Stimulated activated CD8-positive, alpha-beta memory T cell treated with anti-CD3 and anti-CD28 coated beads, Interleukin-15, amount 100 ng/mL, for 1 hour (primary cell): ENCODE data around the gene NR1H2.

Source experiments
- DNase-seq: peaks from one replicate; pipeline ENCODE4 v3.0.0-alpha.2; 2020; ENCODE audit warnings: low read depth

Gene NR1H2

DNA sequence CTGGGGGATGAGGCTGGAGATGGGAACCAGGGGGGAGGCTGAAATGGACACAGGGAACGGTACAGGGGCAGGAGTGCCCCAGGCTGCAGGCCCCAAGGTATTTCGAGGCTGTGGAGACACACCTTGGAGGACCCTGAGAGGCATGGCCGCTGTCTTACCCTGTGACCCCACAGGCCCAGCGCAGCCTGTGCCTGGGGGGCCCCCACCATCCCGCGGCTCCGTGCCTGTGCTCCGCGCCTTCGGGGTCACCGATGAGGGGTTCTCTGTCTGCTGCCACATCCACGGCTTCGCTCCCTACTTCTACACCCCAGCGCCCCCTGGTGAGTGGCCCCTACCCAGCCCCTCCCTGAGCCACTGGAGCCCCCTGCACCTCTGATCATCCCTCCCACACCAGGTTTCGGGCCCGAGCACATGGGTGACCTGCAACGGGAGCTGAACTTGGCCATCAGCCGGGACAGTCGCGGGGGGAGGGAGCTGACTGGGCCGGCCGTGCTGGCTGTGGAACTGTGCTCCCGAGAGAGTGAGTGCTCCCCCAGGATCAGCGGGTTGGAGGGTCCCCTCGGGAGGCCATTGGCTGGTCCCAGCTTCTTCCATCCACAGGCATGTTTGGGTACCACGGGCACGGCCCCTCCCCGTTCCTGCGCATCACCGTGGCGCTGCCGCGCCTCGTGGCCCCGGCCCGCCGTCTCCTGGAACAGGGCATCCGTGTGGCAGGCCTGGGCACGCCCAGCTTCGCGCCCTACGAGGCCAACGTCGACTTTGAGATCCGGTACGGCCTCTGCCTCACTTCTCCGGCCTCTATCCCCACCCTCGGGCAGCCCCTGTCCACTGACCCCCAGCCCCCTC, 25.6 kb downstream of the NR1H2 start:
- no peak for DNase-seq

GRCh38 chr19:50402544-50403301, 26.5 kb downstream of the NR1H2 start:
- no peak for DNase-seq

DNA sequence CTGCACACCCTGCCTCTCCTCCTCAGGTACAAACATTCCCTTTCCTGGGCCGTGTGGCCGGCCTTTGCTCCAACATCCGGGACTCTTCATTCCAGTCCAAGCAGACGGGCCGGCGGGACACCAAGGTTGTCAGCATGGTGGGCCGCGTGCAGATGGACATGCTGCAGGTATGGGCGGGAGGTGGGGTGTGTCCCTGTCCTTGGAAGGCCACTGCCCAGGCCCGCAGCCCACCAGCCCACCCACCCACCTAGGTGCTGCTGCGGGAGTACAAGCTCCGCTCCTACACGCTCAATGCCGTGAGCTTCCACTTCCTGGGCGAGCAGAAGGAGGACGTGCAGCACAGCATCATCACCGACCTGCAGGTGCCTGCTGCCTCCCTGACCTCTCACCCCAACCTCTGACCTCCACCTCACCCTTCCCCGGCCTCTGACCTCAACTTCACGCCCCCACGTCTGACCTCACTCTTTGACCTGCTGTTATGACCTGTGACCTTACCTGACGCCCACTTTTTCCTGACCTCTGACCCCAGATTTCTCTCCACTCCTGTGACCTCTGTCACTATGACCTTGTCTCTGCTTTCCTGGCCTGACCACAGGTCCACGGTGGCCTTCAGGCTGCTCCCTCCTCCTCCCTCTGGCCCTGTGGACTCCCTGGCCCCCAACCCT, 30.0 kb downstream of the NR1H2 start:
- DNase-seq: no peak

- no peak for DNase-seq
Measured at GRCh38 chr19:50406829-50407228, 30.6 kb downstream of the NR1H2 start.

GRCh38 chr19:50409347-50409746, 33.1 kb downstream of the NR1H2 start:
- DNase-seq: no peak

GRCh38 chr19:50410109-50410508, 33.9 kb downstream of the NR1H2 start:
- DNase-seq: no peak

- DNase-seq: no peak
Measured at GRCh38 chr19:50412419-50412818, 36.2 kb downstream of the NR1H2 start.

GRCh38 chr19:50413096-50413495, 36.8 kb downstream of the NR1H2 start:
- no peak for DNase-seq

DNA sequence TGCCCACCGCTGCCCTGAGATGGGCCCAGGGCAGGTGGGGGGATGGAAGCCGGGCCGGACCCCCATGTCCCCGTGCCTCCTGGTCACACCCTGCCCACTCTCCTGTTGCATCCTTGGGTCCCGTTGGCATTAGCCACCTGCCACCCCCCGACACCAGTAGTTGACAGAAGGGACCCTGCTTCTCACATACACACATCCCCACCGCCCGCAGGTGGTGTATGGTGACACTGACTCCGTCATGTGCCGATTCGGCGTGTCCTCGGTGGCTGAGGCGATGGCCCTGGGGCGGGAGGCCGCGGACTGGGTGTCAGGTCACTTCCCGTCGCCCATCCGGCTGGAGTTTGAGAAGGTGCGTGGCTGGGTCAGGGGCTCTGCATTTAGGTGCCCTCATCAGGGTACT, 37.3 kb downstream of the NR1H2 start:
- DNase-seq: no peak

DNA sequence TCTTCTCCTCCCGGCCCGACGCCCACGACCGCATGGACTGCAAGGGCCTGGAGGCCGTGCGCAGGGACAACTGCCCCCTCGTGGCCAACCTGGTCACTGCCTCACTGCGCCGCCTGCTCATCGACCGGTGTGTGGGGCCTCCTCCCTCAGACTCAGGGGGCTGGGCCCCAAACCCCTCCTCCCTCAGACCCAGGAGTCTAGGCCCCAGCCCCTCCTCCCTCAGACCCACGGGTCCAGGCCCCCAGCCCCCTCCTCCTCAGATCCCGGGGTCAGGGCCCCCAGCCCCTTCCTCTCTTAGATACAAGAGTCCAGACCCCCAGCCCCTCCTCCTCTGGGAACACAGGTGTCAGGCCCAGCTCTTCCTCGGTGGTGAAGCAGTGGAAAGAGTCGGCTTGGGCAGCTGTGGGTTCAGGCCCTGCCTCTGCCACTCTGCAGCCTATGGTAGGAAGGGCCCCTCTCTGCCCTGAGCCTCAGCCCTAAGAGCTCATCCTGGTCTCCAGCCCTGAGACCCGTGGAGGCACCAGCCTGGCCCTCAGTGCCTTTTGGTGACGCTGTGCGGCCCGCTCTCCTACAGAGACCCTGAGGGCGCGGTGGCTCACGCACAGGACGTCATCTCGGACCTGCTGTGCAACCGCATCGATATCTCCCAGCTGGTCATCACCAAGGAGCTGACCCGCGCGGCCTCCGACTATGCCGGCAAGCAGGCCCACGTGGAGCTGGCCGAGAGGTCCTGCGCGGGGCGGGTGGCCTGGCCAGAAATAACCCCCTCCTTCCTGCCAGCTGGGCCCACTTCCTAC, 38.8 kb downstream of the NR1H2 start:
- DNase-seq: peak; percentile 58

GRCh38 chr19:50415661-50416033, 39.4 kb downstream of the NR1H2 start:
- DNase-seq: no peak

- no peak for DNase-seq
Measured at GRCh38 chr19:50416034-50416977, 40.0 kb downstream of the NR1H2 start.

GRCh38 chr19:50417111-50418081, 41.1 kb downstream of the NR1H2 start:
- no peak for DNase-seq

GRCh38 chr19:50418176-50419021, 42.1 kb downstream of the NR1H2 start, which contains the start of gene SPIB:
Gene SPIB (plus strand): TSS chr19:50418938. CDS start chr19:50418963, 25 bp downstream.
- no peak for DNase-seq

DNA sequence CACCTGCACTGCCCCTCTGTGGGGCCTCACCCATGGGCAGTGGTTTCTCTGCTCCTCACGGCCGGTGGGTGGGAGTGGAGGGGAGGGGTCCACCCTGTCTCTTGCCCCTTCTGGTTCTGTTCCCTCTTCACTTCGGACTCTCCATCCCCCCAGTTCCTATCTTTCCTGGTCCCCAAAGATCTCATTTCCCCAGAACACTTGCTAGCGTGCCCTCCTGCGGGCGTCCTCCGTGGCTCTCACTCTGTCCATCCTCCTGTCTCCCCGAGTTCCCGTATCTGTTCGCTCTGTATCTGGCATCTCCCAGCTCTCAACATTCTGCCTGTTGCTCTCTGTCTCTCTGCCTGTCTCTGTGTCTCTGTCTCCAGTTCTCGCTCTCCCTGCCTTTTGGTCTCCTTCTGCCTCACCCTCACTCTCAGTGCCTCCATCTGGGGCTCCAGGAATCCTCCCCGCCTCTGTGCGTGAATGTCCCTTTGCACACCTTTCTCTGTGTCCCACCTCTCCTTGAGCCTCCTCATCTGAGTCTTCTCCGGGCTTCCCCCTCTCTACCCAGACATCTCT, 42.8 kb downstream of the NR1H2 start:
- DNase-seq: no peak

- no peak for DNase-seq
Measured at GRCh38 chr19:50419580-50420035, 43.4 kb downstream of the NR1H2 start.

DNA sequence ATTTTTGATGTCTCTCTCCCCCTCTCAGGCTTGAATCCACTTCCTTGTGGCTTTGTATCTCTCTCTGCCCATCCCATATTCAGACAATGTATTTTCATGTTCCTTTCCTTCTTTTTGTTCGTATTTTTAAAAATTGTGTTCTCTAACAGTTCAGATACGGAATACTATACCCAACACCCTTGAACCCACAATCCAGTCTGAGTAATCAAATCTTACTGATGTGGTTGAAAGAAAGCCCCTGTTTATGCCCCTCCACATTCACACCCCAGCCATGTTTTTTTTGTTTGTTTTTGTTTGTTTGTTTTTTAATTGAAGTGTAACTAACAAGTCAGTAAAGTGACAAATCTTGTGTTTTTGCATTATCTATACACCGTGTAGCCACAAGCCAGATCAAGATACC, 43.9 kb downstream of the NR1H2 start:
- DNase-seq: no peak

GRCh38 chr19:50420808-50421207, 44.6 kb downstream of the NR1H2 start:
- DNase-seq: no peak
